Ectodermal cell (in vitro differentiated cells): ENCODE results near the gene DNAH9.

Experiments used
- H3K27ac ChIP-seq: 2 replicates; pipeline ENCODE4 v1.7.0; 2013; ENCODE audit warnings: mild to moderate bottlenecking, low read depth, low read length; ENCODE audit not compliant: insufficient read depth, poor library complexity, severe bottlenecking
- H3K27me3 ChIP-seq: 2 replicates; pipeline ENCODE4 v1.7.0; 2013; ENCODE audit warnings: mild to moderate bottlenecking, low read length; ENCODE audit not compliant: insufficient read depth, control insufficient read depth, poor library complexity, severe bottlenecking
- H3K36me3 ChIP-seq: one replicate; pipeline ENCODE4 v1.7.0; 2013; ENCODE audit warnings: low read length; ENCODE audit not compliant: control insufficient read depth, insufficient read depth
- H3K4me1 ChIP-seq: one replicate; pipeline ENCODE4 v1.7.0; 2013; ENCODE audit warnings: low read length; ENCODE audit not compliant: control insufficient read depth, insufficient read depth
- H3K4me3 ChIP-seq: 2 replicates; pipeline ENCODE4 v1.7.0; 2013; ENCODE audit warnings: low read depth, low read length, control low read depth; ENCODE audit not compliant: insufficient read depth
- H3K9me3 ChIP-seq: 2 replicates; pipeline ENCODE4 v1.7.0; 2013; ENCODE audit warnings: mild to moderate bottlenecking, low read length, moderate library complexity; ENCODE audit not compliant: control insufficient read depth
- WGBS, 2 experiments: methylation state at CpG; one replicate each; pipeline ENCODE4 v1.1.7; 2013; ENCODE audit warnings: missing lambda C conversion rate in 2 of 2; 5-methylcytosine and 5-hydroxymethylcytosine counted together

Gene DNAH9

GRCh38 chr17:11645426-11645825 lies 47.2 kb downstream of the DNAH9 start:
- 89 to 93% methylated on average over 2 of the region's 2 CpGs for WGBS, 2 experiments
- no peaks in the 10 kb centered on the region for H3K9me3 ChIP-seq
- H3K27me3 ChIP-seq: no peaks in the 10 kb centered on the region
- H3K4me3 ChIP-seq: no peak overlapping the region
- no peaks in the 10 kb centered on the region for H3K36me3 ChIP-seq
- no peaks in the 10 kb centered on the region for H3K4me1 ChIP-seq
- H3K27ac ChIP-seq: no peak overlapping the region

- no peaks in the 10 kb centered on the region for H3K4me1 ChIP-seq
- no peaks in the 10 kb centered on the region for H3K36me3 ChIP-seq
- no peak overlapping the region for H3K4me3 ChIP-seq
- H3K27ac ChIP-seq: no peak overlapping the region
- no peaks in the 10 kb centered on the region for H3K9me3 ChIP-seq
- no peaks in the 10 kb centered on the region for H3K27me3 ChIP-seq
- WGBS, 2 experiments: 95 to 96% methylated on average over 3 of the region's 3 CpGs
Measured at GRCh38 chr17:11651089-11651488, 52.8 kb downstream of the DNAH9 start.

- Histone ChIP-seq H3K4me1 (peaks cover 6% of the 10 kb centered on the region), H3K9me3 (no peaks in the 10 kb centered on the region), H3K27me3 (no peaks in the 10 kb centered on the region), H3K27ac (no peak overlapping the region), H3K36me3 (no peaks in the 10 kb centered on the region), H3K4me3 (no peak overlapping the region)
- WGBS, 2 experiments: 0 to 6% methylated on average over 1 of the region's 1 CpG
Measured at GRCh38 chr17:11668618-11669017, 70.3 kb downstream of the DNAH9 start.

GRCh38 chr17:11671126-11671525 lies 72.9 kb downstream of the DNAH9 start:
- Histone ChIP-seq H3K27ac (no peak overlapping the region), H3K9me3 (no peaks in the 10 kb centered on the region), H3K36me3 (no peaks in the 10 kb centered on the region), H3K4me3 (no peak overlapping the region), H3K4me1 (peaks cover 6% of the 10 kb centered on the region), H3K27me3 (no peaks in the 10 kb centered on the region)
- WGBS, 2 experiments: 70 to 82% methylated on average over 4 of the region's 4 CpGs

GRCh38 chr17:11682646-11683045 lies 84.4 kb downstream of the DNAH9 start:
- Histone ChIP-seq H3K27ac (no peak overlapping the region), H3K4me1 (no peaks in the 10 kb centered on the region), H3K9me3 (no peaks in the 10 kb centered on the region), H3K4me3 (no peak overlapping the region), H3K27me3 (no peaks in the 10 kb centered on the region), H3K36me3 (no peaks in the 10 kb centered on the region)
- WGBS, 2 experiments: 93% methylated on average over 2 of the region's 2 CpGs

GRCh38 chr17:11690681-11691080 lies 92.4 kb downstream of the DNAH9 start:
- no peaks in the 10 kb centered on the region for H3K27me3 ChIP-seq
- H3K4me3 ChIP-seq: no peak overlapping the region
- 90% methylated on average over 5 of the region's 5 CpGs for WGBS, 2 experiments
- H3K36me3 ChIP-seq: no peaks in the 10 kb centered on the region
- H3K9me3 ChIP-seq: no peaks in the 10 kb centered on the region
- H3K4me1 ChIP-seq: no peaks in the 10 kb centered on the region
- no peak overlapping the region for H3K27ac ChIP-seq

GRCh38 chr17:11692688-11693087 lies 94.4 kb downstream of the DNAH9 start:
- Histone ChIP-seq H3K4me3 (no peak overlapping the region), H3K36me3 (no peaks in the 10 kb centered on the region), H3K9me3 (no peaks in the 10 kb centered on the region), H3K4me1 (no peaks in the 10 kb centered on the region), H3K27me3 (no peaks in the 10 kb centered on the region), H3K27ac (no peak overlapping the region)
- WGBS, 2 experiments: 96 to 97% methylated on average over 9 of the region's 9 CpGs

- H3K27ac ChIP-seq: no peak overlapping the region
- H3K4me3 ChIP-seq: no peak overlapping the region
- H3K27me3 ChIP-seq: no peaks in the 10 kb centered on the region
- H3K9me3 ChIP-seq: no peaks in the 10 kb centered on the region
- H3K36me3 ChIP-seq: no peaks in the 10 kb centered on the region
- 90 to 96% methylated on average over 8 to 11 of the region's 11 CpGs for WGBS, 2 experiments
- H3K4me1 ChIP-seq: no peaks in the 10 kb centered on the region
Measured at GRCh38 chr17:11693284-11693683, 95.0 kb downstream of the DNAH9 start.

- Histone ChIP-seq H3K4me3 (no peak overlapping the region), H3K36me3 (no peaks in the 10 kb centered on the region), H3K9me3 (no peaks in the 10 kb centered on the region), H3K27ac (no peak overlapping the region), H3K27me3 (no peaks in the 10 kb centered on the region), H3K4me1 (no peaks in the 10 kb centered on the region)
- WGBS, 2 experiments: 93 to 94% methylated on average over 3 of the region's 3 CpGs
Measured at GRCh38 chr17:11700668-11701067, 102.4 kb downstream of the DNAH9 start.

GRCh38 chr17:11701911-11702310 lies 103.6 kb downstream of the DNAH9 start:
- H3K4me1 ChIP-seq: no peaks in the 10 kb centered on the region
- H3K9me3 ChIP-seq: no peaks in the 10 kb centered on the region
- H3K27me3 ChIP-seq: no peaks in the 10 kb centered on the region
- no peak overlapping the region for H3K27ac ChIP-seq
- no peak overlapping the region for H3K4me3 ChIP-seq
- H3K36me3 ChIP-seq: no peaks in the 10 kb centered on the region
- 83% methylated on average over 8 of the region's 8 CpGs for WGBS, 2 experiments

GRCh38 chr17:11704041-11704440 lies 105.8 kb downstream of the DNAH9 start:
- Histone ChIP-seq H3K27ac (no peak overlapping the region), H3K4me3 (no peak overlapping the region), H3K27me3 (no peaks in the 10 kb centered on the region), H3K4me1 (no peaks in the 10 kb centered on the region), H3K9me3 (no peaks in the 10 kb centered on the region), H3K36me3 (no peaks in the 10 kb centered on the region)
- 93 to 97% methylated on average over 3 of the region's 3 CpGs for WGBS, 2 experiments
